Small intestine (tissue), 7 donors: Measurements from ENCODE around the gene PDX1. TPM values are rescaled to one million over a fixed set of nuclear protein-coding genes. Genes with fewer than 3 reads are reported as not detected.
"Not testable (repeated sequence)": the region's sequence is repeated elsewhere in the genome, so short reads cannot be mapped to it uniquely, and the experiment has no call there.

Experiments used
- DNase-seq, 2 donors: peaks; one replicate each; pipeline versions ENCODE4 v3.0.0 to v3.0.0-alpha.2; 2013
- FAIRE-seq: peaks from 2 replicates; lab custom pipeline; 2012; peaks lifted over from hg19 to GRCh38; lab: Jason Lieb, UNC
- H3K27ac ChIP-seq, 3 donors: one replicate each; pipeline ENCODE4 v1.5.1; 2013; ENCODE audit warnings: low read length in 2 of 3, mild to moderate bottlenecking in 2 of 3, control low read depth in 1 of 3, inconsistent platforms in 1 of 3, low read depth in 1 of 3, moderate library complexity in 1 of 3
- H3K27me3 ChIP-seq, 3 donors: one replicate each; pipeline ENCODE4 v1.6.1; 2013; ENCODE audit warnings: low read length in 3 of 3, inconsistent platforms in 1 of 3; ENCODE audit not compliant: control insufficient read depth in 3 of 3, insufficient read depth in 3 of 3
- H3K36me3 ChIP-seq, 3 donors: one replicate each; pipeline ENCODE4 v1.6.1; 2013; ENCODE audit warnings: low read length in 3 of 3, inconsistent platforms in 1 of 3, low read depth in 1 of 3, mild to moderate bottlenecking in 1 of 3, moderate library complexity in 1 of 3; ENCODE audit not compliant: control insufficient read depth in 3 of 3, insufficient read depth in 2 of 3
- H3K4me1 ChIP-seq, 3 donors: one replicate each; pipeline ENCODE4 v1.6.1; 2013; ENCODE audit warnings: low read length in 2 of 3, inconsistent platforms in 1 of 3, low read depth in 1 of 3, mild to moderate bottlenecking in 1 of 3, moderate library complexity in 1 of 3; ENCODE audit not compliant: control insufficient read depth in 3 of 3, insufficient read depth in 2 of 3
- H3K4me3 ChIP-seq, 3 donors: one replicate each; pipeline ENCODE4 v1.5.1; 2013; ENCODE audit warnings: low read length in 3 of 3, control low read depth in 1 of 3, inconsistent platforms in 1 of 3, low read depth in 1 of 3, mild to moderate bottlenecking in 1 of 3, moderate library complexity in 1 of 3
- H3K9me3 ChIP-seq, 2 donors: one replicate each; pipeline ENCODE4 v1.6.1; 2013; ENCODE audit warnings: low read depth in 1 of 2, low read length in 1 of 2; ENCODE audit not compliant: control insufficient read depth in 2 of 2, insufficient read depth in 1 of 2
- WGBS, 3 donors: extraction: QIAGEN DNeasy Blood & Tissue Kit; methylation state at CpG; one replicate each; pipeline ENCODE4 v1.1.7; 2013; 5-methylcytosine and 5-hydroxymethylcytosine counted together
- polyA plus RNA-seq, 4 donors: library from polyadenylated mRNA; stranded (reverse) in 3 of 4; unstranded in 1 of 4; fragments of 200-250 nt in 3 of 4; fragments of 120-200 nt in 1 of 4; gene quantifications; one replicate each; pipeline versions ENCODE4 v1.2.1 to v1.2.3, GENCODE V29; 2013
- donor health status: healthy with polysubstance abuse.
- donor health status: control.
- donor health status: control.
- donor health status: Bipolar disorder and iron deficiency.
- donor health status: healthy.

PDX1 gene
- polyA plus RNA-seq, 4 donors, result 1.7 to 47.6 (median 31.3) TPM

GRCh38 chr13:27959976-27960361 is 40.2 kb downstream of the PDX1 start:
- Histone ChIP-seq H3K36me3 (peaks cover 0 to 35% (median 4%) of the 10 kb centered on the region in 3 donors), H3K4me3 (peak overlapping the region in 1 of 3 donors; percentile 41), H3K9me3 (no peaks in the 10 kb centered on the region), H3K4me1 (peaks cover 3 to 44% (median 3%) of the 10 kb centered on the region in 3 donors), H3K27me3 (peaks cover 0 to 21% (median 13%) of the 10 kb centered on the region in 3 donors), H3K27ac (peak overlapping the region; percentile 45 to 98 (median 93))
- DNase-seq (no peak), FAIRE-seq (no peak)
- 2 to 13% (median 9%) methylated on average over 14 of the region's 14 CpGs for WGBS, 3 donors

- no peak for FAIRE-seq
- H3K4me3 ChIP-seq, result peak overlapping the region in 2 of 3 donors; percentile 39 to 41
- peaks cover 3 to 43% (median 3%) of the 10 kb centered on the region in 3 donors for H3K4me1 ChIP-seq
- peaks cover 0 to 25% (median 15%) of the 10 kb centered on the region in 3 donors for H3K27me3 ChIP-seq
- H3K9me3 ChIP-seq, result no peaks in the 10 kb centered on the region
- WGBS, 3 donors, result 1% methylated on average over 61 to 73 of the region's 73 CpGs
- peaks cover 0 to 41% (median 4%) of the 10 kb centered on the region in 3 donors for H3K36me3 ChIP-seq
- peak; percentile 95 to 97 for DNase-seq
- H3K27ac ChIP-seq, result peak overlapping the region; percentile 77 to 98 (median 93)
Measured at GRCh38 chr13:27960362-27961226, 40.8 kb downstream of the PDX1 start.

GRCh38 chr13:27961227-27962085 is 41.7 kb downstream of the PDX1 start:
- Histone ChIP-seq H3K4me3 (peak overlapping the region in 2 of 3 donors; percentile 39 to 41), H3K27me3 (peaks cover 0 to 27% (median 24%) of the 10 kb centered on the region in 3 donors), H3K36me3 (peaks cover 0 to 50% (median 4%) of the 10 kb centered on the region in 3 donors), H3K9me3 (no peaks in the 10 kb centered on the region), H3K27ac (peak overlapping the region; percentile 77 to 98 (median 81)), H3K4me1 (peaks cover 3 to 40% (median 3%) of the 10 kb centered on the region in 3 donors)
- DNase-seq (peak; percentile 24 to 42), FAIRE-seq (no peak)
- 4 to 7% (median 6%) methylated on average over 25 of the region's 25 CpGs for WGBS, 3 donors

- no peaks in the 10 kb centered on the region for H3K9me3 ChIP-seq
- H3K27me3 ChIP-seq, result peaks cover 0 to 32% (median 31%) of the 10 kb centered on the region in 3 donors
- FAIRE-seq (no peak), DNase-seq (peak; percentile 71 to 93)
- peaks cover 0 to 58% (median 4%) of the 10 kb centered on the region in 3 donors for H3K36me3 ChIP-seq
- H3K4me3 ChIP-seq, result peak overlapping the region in 2 of 3 donors; percentile 8 to 36
- peaks cover 3 to 37% (median 3%) of the 10 kb centered on the region in 3 donors for H3K4me1 ChIP-seq
- WGBS, 3 donors, result 14 to 29% (median 24%) methylated on average over 6 of the region's 6 CpGs
- peak overlapping the region; percentile 76 to 98 (median 88) for H3K27ac ChIP-seq
Measured at GRCh38 chr13:27962128-27962841, 42.5 kb downstream of the PDX1 start.

GRCh38 chr13:27962982-27963381 is 43.2 kb downstream of the PDX1 start:
- FAIRE-seq (no peak), DNase-seq (no peak)
- Histone ChIP-seq H3K27me3 (peaks cover 0 to 39% (median 38%) of the 10 kb centered on the region in 3 donors), H3K27ac (peak overlapping the region; percentile 74 to 98 (median 76)), H3K4me1 (peaks cover 3 to 32% (median 3%) of the 10 kb centered on the region in 3 donors), H3K36me3 (peaks cover 0 to 65% (median 4%) of the 10 kb centered on the region in 3 donors), H3K4me3 (peak overlapping the region in 1 of 3 donors; percentile 36), H3K9me3 (no peaks in the 10 kb centered on the region)
- WGBS, 3 donors, result 24 to 40% (median 38%) methylated on average over 9 of the region's 9 CpGs

- DNase-seq (peak; percentile 69 to 86), FAIRE-seq (no peak)
- no peaks in the 10 kb centered on the region for H3K9me3 ChIP-seq
- H3K36me3 ChIP-seq, result peaks cover 0 to 67% (median 4%) of the 10 kb centered on the region in 3 donors
- H3K27me3 ChIP-seq, result peaks cover 0 to 43% (median 41%) of the 10 kb centered on the region in 3 donors
- 4 to 41% (median 40%) methylated on average over 3 of the region's 3 CpGs for WGBS, 3 donors
- H3K27ac ChIP-seq, result peak overlapping the region in 2 of 3 donors; percentile 74 to 98
- H3K4me3 ChIP-seq, result peak overlapping the region in 1 of 3 donors; percentile 36
- H3K4me1 ChIP-seq, result peaks cover 3 to 30% (median 3%) of the 10 kb centered on the region in 3 donors
Measured at GRCh38 chr13:27963491-27963890, 43.7 kb downstream of the PDX1 start.

- H3K27ac ChIP-seq, result peak overlapping the region; percentile 62 to 98 (median 97)
- not testable (repeated sequence) for H3K9me3 ChIP-seq, FAIRE-seq
- peak; percentile 55 to 80 for DNase-seq
- peak overlapping the region in 2 of 3 donors; percentile 89 to 97 for H3K4me3 ChIP-seq
- 13 to 44% (median 23%) methylated on average over 13 of the region's 13 CpGs for WGBS, 3 donors
- H3K4me1 ChIP-seq, result peaks cover 0 to 24% (median 3%) of the 10 kb centered on the region in 3 donors
- peaks cover 0 to 67% (median 4%) of the 10 kb centered on the region in 3 donors for H3K36me3 ChIP-seq
- H3K27me3 ChIP-seq, result peaks cover 0 to 47% (median 44%) of the 10 kb centered on the region in 3 donors
Measured at GRCh38 chr13:27964206-27964605, 44.4 kb downstream of the PDX1 start.
